NCI-H2029 treated with DMSO at 0.1 percent for 48 hours (cell line): ENCODE results near the gene CASZ1.

Experiments used
- DNase-seq: peaks from one replicate; lab custom pipeline; 2025; lab: John Stamatoyannopoulos, UW

Gene CASZ1

DNA sequence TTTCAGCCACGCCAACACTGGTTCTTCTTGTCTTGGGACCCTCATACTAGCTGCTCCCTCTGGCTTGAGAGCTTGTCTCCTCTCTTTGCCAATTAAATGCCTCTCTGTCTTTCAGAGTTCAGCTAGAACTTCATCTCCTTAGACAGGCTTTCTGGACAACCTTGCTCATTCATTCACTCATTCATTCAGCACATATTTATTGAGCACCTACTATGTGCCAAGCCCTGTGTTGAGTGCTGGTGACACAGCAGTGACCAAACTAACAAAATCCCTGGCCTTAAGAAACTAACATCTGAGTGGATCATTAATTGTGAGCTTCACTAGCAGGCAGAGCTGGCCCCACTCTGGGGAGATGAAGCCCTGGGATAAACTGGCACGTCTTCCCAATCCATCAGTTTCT is 24.9 kb upstream of the CASZ1 start:
- DNase-seq: no peak

DNA sequence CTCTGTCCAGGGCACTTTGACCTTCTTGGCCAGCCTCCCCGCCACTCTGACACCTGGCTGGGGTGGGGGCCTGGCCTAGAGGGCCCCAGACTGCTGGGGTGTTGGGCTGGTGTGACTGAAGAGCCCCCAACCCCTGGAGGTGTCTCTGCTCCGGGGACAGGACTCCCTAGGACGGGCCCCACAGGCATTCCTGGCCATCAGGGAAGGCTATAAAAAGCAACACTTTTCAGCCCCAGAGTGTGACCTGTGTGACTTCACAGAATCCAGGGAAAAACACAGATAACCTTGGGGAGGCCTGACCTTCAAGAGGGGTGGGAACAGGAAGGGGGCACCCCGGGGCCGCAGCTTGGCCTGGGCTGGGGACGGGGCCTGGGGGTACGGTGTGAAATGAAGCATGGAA is 24.0 kb upstream of the CASZ1 start:
- no peak for DNase-seq

DNA sequence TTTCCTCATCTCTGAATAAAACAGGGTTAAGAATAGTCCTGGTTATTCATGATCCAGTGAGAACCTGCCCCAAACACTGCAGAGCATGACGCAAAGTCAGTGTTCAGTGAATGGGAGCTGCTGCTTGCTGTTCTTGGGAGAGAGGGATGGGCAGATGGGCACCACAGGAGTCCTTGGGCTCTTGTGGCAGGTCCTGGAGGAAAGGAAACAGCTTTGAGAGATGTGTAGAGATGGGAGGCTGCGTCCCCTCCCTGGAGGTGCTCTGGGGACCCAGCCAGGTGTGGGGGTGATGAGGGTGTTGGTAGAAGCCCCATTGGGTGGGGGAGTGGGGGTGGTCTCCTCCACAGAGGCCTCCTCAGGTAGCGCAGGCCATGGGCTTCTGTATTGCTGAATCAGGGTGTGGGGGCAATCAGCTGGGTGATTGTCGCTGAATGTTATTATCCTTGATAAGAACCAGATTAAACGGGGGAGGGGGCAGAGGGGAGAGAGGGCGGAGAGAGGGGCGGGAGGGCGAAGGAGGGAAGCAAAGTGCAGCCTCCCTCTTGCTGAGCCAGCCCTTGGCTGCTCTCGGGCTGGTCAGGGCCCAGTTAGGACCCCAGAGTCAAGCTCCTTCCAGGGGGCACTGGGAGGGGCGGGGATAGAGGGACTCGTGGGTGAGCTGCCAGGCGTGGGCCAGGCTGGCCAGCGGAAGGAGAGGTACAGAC is 22.9 kb upstream of the CASZ1 start:
- no peak for DNase-seq

DNA sequence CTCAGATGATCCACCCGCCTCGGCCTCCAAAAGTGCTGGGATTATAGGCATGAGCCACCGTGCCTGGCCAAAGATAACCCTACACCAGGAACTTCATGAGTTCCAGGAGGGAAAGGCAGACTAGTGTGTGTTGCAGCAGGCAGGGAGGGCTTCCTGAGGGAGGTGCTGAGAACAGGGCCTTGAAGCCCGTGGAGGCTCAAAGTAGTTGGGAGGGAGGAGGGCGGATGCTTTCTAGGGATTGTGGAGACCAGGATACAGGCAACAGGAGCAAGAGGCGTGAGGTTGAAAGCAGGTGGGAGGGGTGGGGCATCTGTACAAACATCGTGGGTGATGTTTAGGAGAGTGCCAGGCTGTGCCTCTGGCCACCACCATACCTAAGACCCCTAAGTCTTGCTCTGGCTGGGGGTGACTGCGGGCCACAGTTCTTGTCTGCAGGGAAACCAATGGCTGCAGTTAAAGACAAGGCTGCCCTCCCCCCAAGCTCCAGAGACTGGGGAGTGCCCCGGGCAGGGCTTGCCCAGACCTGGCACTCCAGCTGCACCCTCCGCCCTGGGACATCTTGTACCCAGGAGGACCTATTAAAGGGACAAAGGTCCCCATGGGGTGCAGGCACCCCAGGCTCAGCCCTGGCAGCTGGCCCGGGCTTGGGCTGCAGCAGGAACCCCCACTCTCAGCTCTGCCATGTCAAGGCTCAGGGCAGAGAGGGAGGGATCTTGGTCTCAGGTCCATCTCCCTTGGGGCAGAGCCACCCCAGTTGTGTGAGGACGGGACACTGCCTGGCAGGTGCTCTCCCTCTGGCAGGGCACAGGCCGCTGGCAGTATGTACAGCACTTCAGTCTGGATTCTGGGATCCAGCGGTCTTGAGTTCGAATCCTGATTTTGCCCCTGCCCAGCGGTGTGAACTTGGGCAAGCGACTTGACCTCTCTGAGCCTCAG is 22.1 kb upstream of the CASZ1 start:
- no peak for DNase-seq

DNA sequence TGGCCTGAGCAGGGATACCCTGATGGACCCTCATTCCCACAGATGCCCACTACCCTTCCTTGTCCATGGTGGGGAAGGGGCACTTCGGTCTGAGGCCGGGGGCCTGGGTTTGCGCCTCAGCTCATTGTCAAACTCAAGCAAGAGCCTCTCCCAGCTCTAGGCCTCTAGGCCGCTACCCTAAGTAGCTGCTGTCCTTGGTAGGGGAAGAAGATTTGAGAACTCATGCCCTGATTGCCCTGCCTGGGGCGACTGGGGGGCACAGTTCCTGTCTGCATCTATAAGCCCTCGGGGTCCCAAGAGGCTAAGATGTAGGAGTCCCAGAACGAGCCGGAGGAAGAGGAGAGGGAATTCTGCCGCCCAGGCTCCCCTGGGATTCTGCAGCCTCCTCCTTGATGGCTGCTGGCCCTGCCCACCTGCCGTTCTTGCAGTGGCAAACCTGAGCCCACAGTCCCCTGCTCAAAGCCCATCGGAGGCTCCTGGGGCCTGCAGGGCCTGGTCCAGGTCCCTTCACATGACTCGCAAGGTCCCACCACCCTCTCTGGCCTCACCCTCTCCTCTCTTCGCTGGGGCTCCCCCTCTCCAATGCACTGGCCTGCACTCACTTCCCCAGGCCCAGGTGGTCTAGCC is 20.4 kb upstream of the CASZ1 start:
- DNase-seq: no peak

DNA sequence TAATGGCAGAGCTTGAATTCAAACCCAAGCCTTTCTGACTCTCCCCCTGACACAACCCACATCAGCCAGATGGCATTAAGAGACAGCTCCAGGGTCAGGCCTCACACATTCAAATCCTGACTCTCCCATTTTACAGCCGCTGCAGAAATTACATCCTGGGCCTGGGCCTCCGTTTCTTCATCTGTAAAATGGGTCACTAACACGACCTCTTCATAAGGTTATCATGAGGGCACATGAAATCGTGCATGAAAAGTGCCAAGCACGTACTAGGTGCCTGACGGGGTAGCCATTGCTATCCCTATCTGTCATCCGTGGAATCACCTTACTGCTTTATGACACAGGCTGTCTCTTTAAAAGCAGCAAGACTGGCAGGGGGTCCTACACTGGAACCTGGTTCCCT is 19.8 kb upstream of the CASZ1 start:
- no peak for DNase-seq

DNA sequence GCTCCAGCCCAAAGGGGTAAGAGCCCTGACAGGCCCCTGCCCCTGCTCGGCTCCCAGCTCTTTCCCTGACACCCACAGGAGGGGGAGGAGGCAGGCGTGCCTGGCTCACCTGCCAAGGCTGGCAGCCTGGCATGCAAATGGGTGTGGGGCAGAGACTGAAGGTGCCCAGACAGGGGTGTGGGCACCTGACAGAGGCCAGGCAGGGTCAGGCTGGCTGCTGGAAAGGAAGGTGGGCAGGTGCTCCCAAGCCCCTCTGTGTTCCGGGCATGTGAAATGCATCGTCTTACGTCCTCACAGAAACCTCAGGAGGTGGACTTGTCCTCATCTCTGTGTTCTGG is 19.4 kb upstream of the CASZ1 start:
- DNase-seq: no peak

DNA sequence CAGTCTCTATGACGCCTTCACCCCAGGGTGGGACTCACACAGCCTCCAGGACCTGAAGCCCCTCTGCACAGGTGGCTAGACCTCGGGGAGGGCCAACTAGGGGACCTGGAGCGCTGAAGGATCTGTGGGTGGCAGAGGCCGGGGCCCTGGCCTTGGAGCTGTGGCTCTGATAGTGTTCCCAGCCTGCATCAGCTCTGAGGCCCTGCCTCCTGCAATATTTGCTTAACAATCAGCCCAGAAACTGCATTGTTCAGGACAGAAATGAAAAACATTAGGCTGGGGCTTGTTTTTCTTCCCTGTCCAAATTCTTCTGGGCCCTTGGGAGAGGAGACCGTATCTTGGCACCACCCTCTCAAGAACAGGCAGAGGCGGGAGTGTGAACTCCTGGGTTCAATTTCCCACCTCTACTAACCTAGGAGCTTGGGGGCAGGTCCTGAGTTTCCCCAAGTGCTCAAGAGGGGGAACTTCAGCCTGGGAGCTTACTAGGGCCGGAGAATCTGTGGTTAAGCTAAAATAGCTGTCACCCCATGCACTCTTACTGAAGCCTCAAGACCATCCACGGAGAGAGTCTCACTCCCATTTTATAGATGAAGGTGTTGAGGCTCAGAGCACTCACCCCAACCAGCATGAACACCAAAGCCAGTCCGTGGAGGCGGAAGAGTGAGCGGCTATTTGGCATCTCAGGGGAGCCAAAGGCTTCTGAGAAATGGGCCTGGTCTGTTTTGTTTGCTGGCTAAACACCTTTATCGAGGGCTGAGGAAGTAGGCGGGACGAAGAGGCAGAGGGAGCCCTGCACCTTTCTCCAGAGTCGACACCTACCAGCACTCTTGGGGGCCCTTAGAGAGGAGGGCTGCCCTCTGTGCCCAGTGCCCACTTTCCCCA is 18.8 kb upstream of the CASZ1 start:
- no peak for DNase-seq

DNA sequence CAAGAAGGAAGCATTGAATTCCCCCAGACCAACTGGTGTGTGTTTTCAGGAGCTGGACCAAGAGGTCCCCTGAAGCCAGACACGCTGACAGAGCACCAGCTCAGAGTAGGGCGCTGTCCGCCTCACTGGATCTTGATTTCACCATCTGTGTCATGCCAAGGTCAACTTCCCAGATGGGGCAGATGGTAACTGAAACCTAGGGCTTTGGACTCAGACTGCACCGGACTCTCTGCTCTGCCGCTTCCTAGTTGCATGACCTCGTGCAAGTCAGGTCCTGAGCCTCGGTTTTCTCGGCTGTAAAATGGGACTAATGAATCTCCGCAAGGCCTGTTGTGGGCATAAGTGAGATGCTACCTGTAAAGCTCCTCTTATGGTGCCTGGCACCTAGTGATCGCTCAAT is 17.9 kb upstream of the CASZ1 start:
- no peak for DNase-seq

DNA sequence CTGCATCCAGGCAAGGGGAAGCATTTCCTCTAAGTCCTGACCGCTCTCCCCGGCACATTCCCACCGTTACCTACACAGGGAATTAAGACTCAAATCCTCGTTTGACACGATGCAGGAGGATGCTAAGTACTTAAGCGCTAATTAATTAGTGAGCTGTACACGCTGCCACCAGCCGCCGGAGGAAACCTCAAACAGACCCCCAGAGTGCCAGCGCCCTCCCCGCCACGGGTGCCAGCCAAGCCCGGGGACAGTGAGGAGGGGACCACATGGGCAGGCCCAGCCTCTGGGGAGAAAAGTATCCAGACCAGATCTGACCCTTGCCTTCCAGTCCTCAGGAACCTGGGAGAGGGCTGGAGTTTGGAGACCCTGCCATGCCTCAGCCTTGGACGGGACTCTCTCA is 17.4 kb upstream of the CASZ1 start:
- DNase-seq: no peak

DNA sequence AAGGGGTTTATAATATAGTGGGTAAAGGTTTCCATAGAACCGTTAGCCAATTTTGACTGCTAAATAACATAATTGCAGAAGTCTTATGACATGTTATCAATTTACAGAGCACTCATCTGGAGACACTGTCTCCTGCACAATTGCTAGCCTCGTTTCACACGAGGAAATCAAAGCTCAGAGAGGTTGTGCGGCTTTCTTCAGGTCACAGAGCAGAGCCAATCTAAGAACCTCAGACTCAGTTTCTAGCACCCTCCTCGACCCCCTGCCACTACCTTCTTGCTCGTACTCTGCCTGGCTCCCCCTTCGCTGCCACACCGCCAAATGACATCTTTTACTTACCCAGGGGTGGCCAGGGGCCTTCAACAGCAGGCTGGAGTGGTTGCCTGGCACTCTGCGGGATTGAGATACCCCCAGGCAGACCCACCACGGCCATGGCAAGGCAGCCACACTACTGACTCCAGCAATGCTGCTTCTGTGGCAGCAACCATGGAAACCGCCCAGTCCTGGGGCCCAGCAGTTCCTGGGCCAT is 16.0 kb upstream of the CASZ1 start:
- no peak for DNase-seq

DNA sequence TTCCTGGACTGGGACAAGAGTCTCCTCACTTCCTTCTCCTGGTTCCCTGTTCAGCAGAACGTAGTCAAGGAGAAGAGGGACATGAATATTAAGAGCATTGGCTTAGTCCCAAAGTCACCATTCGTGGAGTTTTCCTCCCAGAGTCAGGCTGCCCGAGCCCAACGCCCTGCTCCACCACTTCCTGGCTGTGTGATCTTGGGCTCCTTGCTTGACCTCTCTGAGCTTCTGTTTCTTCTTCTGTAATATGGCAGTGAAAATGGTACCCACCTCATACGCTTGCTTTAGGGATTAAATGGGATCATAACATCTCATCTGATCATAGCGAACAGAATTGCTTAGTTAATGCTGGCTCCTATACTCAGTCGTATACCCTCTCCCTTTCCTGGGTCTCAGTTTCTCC is 12.0 kb upstream of the CASZ1 start:
- DNase-seq: no peak

DNA sequence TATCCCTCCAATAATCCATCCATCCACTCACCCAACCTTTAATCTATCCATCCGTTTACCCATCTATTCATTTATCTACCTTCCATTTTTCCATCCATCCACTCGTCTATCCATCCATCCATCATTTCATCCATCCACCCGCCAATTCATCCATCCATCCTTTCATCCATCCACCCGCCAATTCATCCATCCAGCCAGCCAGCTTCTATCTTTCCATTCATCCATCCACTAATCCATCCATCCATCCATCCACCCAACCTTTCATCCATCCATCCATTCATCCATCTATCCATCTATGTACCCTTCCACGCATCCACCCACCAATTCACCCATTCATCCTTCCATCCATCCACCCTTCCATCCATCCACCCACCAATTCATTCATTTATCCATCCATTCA is 10.5 kb upstream of the CASZ1 start:
- no peak for DNase-seq

DNA sequence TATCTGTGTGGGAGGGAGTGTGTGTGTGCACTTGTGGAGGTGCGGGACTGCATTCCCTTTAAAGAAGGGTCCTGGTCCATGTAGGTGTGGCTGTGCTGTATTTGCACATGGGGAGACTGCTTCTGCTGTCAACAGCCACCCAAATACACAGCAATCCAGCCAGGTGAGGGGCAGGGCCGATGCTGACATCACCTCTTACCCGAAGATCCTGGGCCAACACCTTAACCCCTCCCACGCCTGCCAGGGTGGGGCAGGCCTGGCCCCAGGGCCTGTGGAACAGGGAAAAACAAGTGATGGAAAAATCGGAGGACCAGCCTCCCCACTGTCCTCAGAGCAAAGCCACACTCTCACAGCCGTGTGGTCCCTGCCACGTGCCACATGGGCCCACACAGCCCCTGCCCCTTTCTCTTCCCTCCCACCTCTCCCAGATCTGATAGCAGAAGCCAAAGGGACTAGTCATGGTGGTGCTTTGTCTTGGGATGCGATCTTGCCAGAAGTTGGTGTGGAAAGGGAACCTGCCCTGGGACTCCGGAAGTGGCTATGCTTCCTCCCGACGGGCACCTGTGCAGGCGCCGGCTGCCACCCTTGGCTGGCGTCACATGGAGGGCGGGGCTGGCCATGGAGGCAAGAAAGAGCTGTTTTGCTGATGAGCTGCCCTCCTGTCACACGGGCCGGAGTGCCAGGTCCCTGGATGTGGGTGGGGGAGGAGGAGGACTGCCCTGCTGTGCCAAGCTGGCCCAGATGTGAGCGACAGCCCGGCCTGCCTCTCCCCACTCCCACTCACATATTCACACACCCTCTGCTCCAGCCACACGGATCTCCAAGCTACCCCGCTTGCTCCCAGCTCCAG is 7.8 kb upstream of the CASZ1 start:
- DNase-seq: peak; percentile 20

DNA sequence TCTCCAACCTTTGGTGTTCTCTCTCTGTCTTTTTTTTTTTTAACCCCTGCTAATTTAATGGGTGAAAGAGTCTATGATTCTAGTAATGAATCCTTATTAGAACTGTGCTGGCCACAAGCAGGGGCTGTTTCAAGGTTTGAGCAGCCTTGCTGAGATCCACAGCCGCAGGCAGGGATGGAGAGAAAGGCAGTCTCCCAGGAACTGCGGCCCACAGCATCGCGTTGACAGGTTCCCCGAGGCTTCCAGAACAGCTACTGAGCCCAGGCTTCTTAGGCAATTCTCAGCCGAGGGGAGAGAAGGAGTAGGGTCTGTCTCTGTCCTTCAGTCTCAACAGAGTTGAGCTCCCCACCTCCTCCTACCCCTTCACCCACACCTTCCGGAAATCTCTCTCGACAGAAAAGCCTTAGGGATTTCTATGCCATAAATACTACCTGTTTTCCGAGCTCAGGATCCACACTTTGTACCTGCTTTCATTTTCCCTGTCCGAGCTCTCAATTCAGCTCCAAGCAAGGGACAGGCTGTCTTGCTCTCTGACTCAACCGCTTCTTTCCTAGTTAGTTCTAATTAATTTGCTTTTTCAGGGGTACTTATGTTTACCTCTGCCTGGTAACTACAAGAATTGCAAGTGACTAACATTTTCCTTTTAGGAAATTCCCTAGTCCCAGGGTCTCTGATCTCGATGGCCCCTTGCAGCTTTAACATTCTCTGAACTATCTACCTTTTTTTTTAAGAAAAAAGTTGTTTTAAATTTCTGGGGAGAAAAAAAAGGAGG is 6.7 kb upstream of the CASZ1 start:
- no peak for DNase-seq

DNA sequence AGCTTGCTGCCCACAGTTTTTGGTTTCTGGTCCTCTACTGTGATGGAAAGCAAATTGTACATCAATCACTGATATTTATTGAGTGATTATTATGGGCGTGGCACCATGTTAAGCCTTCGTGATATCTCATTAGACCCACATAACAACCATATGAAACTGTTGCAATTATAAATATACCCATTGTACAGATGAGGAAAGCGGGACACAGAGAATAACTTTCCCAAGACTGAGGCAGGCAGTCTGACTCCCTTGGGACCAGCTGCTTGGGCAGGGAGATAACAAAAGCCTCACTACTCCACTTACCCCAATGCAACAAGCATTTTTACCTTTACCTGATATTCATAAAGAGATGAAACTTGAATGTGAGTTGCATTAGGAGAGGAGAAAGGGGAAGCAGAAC is 4.3 kb upstream of the CASZ1 start:
- DNase-seq: no peak

DNA sequence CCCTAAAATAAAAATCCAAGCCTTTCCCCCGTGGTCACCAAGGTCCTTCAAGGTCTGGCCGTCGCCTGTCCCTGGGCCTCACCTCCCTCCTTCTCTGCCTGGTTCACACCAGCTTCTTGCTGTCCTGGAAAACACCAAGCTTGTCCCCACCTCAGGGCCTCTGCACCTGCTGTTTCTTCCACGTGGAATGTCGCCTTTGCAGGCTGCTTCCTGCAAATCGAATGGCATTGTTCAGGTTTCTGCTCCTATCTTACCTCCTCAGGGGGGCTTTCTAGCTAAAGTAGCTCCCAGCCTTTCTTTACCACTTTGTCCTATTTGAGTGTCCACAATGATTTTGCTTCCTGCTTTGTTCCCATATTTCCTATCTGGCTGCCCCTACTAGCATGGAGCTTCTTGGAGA is 3.3 kb upstream of the CASZ1 start:
- DNase-seq: no peak

DNA sequence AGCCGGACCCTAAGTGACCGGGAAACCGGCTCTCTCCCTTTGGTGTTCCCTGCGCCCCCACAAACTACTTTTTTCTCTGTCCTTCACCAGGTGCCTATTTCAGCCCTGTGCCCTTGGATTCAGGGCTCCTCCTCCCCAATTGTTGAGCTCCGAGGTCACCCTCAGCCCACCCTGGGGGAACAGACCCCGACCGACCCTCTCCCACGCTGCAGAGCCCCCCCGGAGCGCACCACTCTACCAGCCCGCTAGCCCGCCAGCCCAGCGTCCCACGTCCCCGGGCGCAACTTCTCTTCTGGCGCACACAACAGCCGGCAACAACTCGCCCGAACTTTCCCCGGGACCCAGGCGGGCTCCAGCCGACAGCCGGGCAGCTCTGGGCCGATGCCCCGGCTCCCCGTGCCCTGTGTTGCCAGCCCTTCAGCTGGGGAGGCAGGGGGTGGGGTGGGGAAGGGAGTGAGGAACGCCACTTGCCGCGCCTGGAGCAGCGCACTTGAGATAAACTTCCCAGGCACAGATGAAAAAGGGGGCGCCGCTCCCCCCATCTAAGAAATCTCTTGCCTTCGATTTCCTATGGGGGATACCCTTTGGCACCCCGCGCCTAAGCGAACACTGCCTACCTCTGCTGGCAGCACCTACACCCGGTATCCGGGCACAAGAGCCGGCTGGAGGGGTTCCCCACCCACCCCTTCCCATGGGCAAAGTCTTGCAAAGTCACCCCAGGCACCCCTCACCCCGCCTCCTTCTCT is 997 bp downstream of the CASZ1 start:
- no peak for DNase-seq

DNA sequence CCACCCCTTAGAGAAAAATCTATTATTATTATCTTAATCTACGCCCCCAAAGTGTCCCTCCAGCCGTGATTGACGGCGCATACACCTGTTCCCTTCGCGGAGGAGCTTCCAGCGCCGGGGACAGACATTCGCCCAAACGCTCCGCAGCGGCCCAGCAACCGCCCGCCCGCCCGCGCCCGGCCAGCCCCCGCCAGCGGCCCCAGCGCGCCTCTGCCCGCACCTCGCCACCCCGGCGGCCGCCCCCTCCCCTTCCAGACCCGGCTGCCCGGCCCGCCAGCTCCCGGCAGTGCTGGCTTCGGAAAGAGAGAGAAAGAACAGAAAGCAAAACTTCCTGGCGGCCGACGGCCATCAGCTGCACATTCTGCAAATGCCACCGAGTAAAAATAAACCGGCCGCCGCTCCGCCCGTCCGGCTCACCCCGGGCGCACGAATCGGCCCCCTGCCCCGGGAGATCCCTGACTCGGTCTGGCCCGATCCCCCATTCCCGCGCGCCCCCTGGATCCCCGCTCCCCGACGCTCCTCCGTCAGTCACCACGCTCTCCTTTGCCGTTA is 1.6 kb downstream of the CASZ1 start:
- DNase-seq: no peak
